GM15510 (cell line): ENCODE data around the gene FOLR1.

Source experiments
- POLR2A ChIP-seq: IDR thresholded peaks from 3 replicates; pipeline ENCODE4 v1.6.1; 2011; ENCODE audit warnings: borderline replicate concordance; ENCODE audit not compliant: insufficient read length; ENCODE audit errors: extremely low read depth

Gene FOLR1

DNA sequence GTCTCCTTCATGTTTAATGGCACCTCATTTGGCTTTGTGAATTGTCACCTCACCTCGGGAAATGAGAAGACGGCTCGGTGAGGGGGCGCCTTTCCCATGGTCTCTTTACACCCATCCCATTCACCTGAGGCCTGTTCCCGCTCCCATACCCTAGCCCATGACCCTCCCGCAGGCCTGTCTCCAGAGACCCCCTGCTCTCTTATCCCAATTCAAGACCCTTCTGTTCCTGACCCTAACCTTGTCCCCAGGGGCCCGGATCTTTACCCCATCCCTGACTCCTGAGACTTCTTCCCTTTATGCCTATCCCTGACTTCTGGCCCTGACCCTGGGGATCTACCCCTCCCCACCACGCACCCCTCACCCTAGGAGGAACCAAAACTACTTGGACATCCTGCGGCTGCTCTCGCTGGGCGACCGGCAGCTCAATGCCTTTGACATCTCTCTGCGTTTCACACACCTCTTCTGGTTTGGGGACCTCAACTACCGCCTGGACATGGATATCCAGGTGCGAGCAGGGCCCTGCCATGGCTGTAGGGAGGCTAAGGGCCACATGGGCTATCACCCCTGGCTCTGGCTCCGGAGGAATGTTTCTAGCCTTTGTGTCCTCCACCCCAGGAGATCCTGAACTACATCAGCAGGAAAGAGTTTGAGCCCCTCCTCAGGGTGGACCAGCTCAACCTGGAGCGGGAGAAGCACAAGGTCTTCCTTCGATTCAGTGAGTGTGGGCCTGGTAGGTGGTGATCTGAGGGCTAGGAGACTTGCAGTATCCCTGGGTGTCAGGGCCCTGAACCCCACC, 40.5 kb downstream of the FOLR1 start:
- no peak for TF ChIP-seq POLR2A

- no peak for TF ChIP-seq POLR2A
These were observed 41.3 kb downstream of the FOLR1 start for GRCh38 chr11:72233056-72233772.

GRCh38 chr11:72233773-72234513, 42.0 kb downstream of the FOLR1 start:
- TF ChIP-seq POLR2A, result no peak

DNA sequence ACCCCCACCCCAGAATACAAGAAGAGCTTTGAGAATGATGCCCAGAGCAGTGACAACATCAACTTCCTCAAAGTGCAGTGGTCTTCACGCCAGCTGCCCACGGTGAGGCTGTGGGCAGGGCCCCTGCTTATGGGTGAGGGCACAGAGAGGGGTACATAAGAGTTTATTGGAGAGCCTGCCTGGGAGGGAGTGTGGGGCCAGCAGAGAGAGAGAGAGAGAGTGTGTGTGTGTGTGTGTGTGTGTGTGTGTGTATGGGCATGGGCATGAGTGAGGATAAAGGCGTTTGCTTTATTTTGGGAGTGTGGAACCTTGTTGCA, 42.5 kb downstream of the FOLR1 start:
- TF ChIP-seq POLR2A, result no peak

DNA sequence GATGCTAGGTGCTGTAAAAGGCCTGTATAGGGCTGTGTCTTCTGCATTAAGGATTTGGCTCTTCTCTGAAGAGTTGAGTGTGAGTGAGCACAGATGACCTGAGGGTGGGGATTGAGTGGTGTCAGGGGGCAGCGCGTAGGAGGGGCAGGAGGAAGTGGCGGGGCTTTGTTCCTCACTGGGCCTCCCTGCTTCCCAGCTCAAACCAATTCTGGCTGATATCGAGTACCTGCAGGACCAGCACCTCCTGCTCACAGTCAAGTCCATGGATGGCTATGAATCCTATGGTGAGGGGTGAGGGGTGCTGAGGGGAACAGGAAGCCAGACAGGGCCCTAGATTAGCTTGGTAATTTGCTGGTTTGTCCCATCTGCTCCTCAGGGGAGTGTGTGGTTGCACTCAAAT, 43.0 kb downstream of the FOLR1 start:
- no peak for TF ChIP-seq POLR2A

GRCh38 chr11:72235351-72236057, 43.6 kb downstream of the FOLR1 start:
- no peak for TF ChIP-seq POLR2A

- TF ChIP-seq POLR2A, result no peak
These were observed 44.2 kb downstream of the FOLR1 start for GRCh38 chr11:72236083-72236697.

DNA sequence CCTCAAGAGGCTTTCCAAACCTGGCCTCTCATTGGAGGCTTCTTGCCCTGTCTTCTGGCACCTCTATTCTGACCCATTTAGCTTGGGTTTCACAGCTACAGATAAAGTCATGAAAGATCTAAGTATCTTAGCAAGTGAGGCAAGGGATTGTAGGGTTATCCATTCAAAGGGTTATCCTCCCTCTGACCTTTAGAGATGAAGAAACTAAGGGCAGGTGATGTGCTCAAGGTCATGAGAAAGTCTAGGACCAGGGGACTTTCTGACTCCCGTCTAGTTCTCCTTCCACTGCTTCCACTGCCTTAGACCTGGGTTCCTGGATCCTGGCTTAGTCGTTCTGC, 44.8 kb downstream of the FOLR1 start:
- no peak for TF ChIP-seq POLR2A

DNA sequence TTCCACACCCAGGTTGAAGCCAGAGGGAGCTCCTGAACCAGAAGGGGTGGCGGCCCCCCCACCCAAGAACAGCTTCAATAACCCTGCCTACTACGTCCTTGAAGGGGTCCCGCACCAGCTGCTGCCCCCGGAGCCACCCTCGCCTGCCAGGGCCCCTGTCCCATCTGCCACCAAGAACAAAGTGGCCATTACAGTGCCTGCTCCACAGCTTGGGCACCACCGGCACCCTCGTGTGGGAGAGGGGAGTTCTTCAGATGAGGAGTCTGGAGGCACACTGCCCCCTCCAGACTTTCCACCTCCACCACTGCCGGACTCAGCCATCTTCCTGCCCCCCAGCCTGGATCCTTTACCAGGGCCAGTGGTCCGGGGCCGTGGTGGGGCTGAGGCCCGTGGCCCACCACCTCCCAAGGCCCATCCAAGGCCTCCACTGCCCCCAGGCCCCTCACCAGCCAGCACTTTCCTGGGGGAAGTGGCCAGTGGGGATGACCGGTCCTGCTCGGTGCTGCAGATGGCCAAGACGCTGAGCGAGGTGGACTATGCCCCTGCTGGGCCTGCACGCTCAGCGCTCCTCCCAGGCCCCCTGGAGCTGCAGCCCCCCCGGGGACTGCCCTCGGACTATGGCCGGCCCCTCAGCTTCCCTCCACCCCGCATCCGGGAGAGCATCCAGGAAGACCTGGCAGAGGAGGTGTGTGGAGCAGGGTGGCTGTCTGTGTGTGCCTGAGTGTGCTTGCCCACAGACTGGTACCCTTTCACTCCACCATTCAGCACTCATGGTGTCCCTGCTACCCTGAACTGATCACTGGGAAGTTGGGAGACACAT, 45.4 kb downstream of the FOLR1 start:
- TF ChIP-seq POLR2A, result no peak

DNA sequence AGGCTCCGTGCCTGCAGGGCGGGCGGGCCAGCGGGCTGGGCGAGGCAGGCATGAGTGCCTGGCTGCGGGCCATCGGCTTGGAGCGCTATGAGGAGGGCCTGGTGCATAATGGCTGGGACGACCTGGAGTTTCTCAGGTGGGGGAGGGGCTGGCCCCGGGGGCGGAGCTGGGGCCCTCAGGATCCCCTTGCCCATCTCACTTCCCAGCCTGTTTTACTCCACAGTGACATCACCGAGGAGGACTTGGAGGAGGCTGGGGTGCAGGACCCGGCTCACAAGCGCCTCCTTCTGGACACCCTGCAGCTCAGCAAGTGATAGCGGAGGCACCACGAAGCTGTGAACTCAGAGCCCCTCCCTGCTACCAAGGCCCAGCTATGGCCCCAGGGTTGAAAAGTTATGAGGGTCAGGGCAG, 46.1 kb downstream of the FOLR1 start:
- peak; percentile 21 for TF ChIP-seq POLR2A

DNA sequence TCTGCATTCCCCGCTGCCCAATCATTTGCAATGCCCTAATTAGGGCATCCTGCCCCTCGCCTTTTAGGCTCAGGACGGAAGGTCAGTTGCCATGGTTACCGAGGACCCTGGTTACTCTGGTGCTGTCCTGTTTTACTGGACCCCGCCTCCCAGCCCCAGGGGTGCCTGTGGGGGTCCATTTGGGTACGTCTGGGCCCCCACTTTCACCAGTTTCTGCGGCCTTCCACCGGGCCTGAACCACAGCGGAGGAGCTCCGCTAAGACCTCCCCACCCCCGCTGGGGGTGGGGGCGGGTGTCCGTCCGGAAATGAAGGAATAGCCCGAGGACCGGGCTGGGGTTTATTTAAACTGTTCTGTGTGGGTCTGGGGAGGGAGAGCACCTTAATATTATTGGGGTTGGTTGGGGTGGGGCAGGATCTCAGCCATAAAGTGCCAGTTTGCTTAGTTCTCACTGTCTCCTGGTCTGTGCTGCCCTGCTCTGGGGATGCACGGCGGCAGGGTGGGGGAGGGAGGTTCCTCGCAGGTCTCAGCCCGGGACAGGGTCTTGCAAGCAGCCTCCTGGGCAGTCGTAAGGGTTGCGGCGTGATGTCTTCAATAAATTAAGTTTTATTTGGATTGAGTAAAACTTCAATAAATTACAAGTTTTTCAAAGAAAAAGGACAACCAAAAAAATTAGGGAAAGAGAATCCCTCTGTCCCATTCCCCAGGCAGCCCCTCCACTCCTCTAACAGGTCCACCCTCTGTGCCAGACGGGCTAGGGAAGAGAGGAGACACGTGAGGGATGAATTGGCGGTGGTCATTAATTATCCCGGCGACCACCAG, 46.8 kb downstream of the FOLR1 start:
- TF ChIP-seq POLR2A, result no peak

DNA sequence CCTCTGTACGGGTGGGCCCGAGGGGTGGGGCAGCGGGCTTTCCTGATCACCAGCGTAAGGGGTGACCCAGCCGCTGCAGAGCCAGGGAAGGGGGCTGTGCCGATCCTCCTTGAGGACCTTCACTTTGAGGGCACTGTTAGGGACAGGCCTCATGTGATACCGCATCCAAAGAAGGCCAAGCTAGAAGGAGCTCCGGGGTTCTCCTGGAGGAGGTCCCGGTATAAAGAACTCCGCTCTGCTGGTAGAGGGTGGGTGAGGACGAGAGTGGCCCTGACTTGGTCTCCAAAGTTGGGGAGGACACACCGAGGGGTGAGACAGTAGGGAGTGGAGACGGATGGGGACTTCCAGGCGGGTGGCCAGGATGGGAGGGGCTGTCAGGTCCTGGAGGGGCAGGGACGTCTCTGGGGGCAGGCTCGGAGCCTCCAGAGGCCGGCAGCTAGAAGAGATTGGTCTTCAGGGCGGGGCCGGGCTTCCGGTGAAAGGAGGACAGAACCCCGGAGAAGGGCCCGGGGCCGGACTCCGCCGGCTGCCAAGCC, 47.4 kb downstream of the FOLR1 start:
- TF ChIP-seq POLR2A, result no peak
